GM13976 (cell line): ENCODE data around the gene HOXB5.
A peak's percentile ranks its signal among the peaks of the same experiment; 100 is the strongest.

Experiments used
- DNase-seq: peaks from one replicate; pipeline ENCODE4 v3.0.0; 2012; ENCODE audit warnings: low spot score
- in situ Hi-C: fragments of 300-500 bp; cut with MboI; formaldehyde crosslinking; loops from one replicate; pipeline ENCODE4 v1.12.0; 2022; ENCODE audit warnings: low sequenced_read_pairs, mixed read lengths, inconsistent platforms; ENCODE audit not compliant: unreplicated experiment
- TF ChIP-seq, protein P1 (sequence below): IDR thresholded peaks from 2 replicates; pipeline ENCODE4 v1.5.1; 2012; ENCODE audit warnings: borderline replicate concordance, mild to moderate bottlenecking; ENCODE audit not compliant: insufficient read depth; ENCODE audit errors: extremely low read depth, missing control alignments, control extremely low read depth

HOXB5 gene

DNA sequence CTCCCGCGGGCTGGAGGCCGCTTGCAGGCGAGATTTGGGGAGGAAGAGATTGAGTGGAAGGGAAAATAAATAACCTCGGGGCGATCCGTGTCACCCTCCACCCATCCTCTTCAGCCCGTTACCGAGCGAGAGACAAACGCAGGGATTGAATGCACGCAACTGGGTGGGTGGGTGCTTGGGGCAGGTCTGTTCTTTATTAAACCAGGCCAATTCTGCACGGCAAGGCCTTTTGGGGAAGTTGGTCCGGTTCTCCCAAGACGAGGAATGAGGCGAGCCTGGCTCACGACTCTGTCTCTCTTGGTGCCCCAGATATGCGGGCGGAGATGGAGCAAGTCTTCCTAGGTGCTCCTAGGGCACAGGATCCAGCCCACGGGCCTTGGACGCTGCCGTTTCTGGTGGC lies 17.6 kb upstream of the HOXB5 start:
- DNase-seq, result peak; percentile 63
- TF ChIP-seq, protein P1, sequence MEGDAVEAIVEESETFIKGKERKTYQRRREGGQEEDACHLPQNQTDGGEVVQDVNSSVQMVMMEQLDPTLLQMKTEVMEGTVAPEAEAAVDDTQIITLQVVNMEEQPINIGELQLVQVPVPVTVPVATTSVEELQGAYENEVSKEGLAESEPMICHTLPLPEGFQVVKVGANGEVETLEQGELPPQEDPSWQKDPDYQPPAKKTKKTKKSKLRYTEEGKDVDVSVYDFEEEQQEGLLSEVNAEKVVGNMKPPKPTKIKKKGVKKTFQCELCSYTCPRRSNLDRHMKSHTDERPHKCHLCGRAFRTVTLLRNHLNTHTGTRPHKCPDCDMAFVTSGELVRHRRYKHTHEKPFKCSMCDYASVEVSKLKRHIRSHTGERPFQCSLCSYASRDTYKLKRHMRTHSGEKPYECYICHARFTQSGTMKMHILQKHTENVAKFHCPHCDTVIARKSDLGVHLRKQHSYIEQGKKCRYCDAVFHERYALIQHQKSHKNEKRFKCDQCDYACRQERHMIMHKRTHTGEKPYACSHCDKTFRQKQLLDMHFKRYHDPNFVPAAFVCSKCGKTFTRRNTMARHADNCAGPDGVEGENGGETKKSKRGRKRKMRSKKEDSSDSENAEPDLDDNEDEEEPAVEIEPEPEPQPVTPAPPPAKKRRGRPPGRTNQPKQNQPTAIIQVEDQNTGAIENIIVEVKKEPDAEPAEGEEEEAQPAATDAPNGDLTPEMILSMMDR, result no peak
- in situ Hi-C loops, result no loop called here

DNA sequence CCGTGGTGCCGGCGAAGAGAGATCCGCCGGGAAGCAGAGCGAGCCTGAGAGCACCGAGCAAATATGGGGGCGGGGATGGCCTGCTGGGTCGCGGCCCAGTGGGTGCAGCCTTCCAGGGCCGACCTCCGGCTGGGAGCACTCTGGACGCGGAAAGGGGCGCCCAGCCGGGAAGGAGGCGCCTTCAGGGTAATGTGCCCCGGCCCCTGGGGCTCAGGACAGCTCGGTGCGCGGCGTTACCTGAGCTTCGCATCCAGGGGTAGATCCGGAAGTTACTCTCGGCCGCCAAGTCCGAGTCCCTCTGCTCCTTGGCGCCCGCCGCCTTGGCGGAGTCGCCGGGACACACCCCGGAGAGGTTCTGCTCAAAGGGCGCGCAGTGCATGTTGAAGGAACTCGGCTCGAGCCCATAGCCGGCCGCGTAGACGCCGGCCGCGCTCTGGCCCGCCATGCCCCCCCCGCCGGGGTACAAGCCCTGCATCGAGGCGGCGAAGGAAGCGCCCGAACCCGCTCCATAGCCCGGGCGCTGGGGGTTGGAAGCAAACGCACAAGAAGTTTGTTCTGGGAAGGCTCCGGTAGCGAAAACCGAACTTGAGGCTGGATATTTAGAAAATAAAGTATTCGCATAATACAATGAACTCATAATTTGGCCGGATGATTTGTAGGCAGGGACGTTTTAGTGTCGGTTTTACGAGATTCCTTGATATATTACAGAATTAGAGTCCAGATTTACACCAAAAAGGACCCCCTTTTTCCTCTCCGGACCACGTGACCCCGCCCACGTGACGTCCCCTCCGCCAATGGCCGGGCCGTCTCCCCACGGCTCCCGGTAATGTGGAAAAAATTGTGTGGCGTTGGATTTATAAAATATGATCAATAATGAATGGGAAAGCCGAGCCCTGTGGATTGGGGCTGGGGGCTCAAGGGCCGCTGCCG lies 17.0 kb upstream of the HOXB5 start, which contains the start of gene HOXB7:
Gene HOXB7, minus strand, starts transcription at position 736 of the 930 bp plus-strand sequence. Its CDS starts 99 bp downstream, at position 637.
- DNase-seq, result peak; percentile 84
- in situ Hi-C loops, result no loop called here
- TF ChIP-seq, protein P1, result no peak

DNA sequence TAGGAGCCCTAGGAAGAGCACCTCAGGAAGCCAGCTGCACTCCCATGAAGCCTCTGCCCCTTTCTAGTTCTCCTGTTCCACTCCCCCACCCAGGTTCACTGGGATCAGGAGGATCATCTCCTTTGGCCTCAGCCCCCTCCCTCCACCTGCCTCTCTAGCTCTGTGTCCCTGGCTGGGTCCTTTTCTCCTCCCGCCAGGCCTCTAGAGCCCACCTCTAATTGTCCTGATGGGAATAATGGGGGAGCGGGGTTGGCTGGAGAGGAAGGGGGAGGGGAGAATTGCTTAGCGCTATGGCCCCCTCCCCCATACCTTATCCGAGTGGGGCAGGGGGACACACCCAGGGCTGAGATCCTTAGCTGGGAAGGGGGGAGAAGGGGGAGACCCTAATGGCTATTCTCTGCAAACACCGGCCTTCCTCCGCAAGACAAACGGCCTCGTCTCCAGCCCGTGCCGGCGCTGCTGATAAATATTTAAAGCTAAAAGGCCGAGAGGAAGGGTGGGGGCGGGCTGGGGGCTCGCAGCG lies 16.2 kb upstream of the HOXB5 start:
- no peak for DNase-seq
- in situ Hi-C loops, result no loop called here
- TF ChIP-seq, protein P1, result no peak

DNA sequence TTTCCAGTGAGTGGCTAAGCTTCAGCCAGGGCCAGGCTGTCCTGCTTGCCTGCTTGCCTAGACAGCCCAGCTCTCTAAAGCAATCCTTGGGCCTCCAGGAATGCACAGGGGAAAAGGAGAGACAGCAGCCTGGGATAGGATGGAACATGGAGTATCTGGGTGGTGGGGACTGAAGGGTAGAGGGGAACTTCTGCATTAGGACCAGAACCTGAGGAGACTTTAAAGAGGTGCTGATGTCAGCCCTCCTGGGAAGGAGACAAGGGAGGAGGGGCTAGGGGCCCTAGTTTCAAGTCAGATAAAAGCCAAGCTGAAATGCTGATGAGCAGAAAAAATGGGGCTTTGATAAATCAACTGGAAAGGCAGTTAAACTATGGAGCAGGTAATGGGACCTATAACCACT lies 15.5 kb upstream of the HOXB5 start:
- in situ Hi-C loops, result no loop called here
- DNase-seq, result no peak
- TF ChIP-seq, protein P1, result no peak

GRCh38 chr17:48608494-48608834 lies 14.9 kb upstream of the HOXB5 start:
- TF ChIP-seq, protein P1, result no peak
- in situ Hi-C loops, result no loop called here
- no peak for DNase-seq

DNA sequence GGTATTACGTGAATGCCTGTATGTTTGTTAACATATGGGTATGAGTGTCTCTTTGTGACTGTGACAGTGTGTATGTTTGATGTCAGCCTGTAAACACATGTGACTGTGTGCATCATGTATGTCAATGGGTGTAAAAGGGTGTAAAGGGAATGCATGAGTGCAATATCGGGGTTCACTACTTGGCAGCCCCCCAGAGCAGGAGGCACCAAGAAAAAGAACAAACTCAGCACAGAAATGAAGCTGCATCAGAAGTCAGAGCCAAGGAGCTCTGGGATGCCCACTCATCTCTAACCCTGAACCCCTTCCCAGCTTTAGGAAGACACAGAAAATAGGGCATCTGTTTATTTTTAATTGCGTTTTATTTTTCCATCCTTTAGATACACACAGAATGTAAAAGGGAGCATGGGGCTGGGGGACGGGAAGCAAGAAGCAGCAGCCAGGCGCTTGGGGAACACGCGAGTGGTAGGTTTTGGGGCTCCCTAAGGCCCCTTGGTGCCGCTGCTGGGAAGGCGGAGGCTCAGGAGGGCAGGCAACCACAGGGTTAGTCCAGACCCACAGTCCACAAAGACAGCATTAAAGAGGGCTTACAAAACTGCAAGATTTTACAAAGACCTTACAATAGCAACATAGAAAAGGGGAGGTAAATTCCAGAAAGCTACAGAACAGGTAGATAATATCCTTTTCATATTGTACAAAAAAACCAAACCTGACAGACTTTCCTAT lies 13.5 kb upstream of the HOXB5 start:
- DNase-seq, result no peak
- in situ Hi-C loops, result no loop called here
- TF ChIP-seq, protein P1, result no peak
